DOHH2 (cell line): Measurements from ENCODE around the gene LSS.

Experiments used
- EZH2phosphoT487 ChIP-seq: fragments of 200-600 bp; sonication (generic); IDR thresholded peaks from 2 replicates; pipeline ENCODE4 v1.6.1; 2017; ENCODE audit warnings: borderline replicate concordance, mild to moderate bottlenecking, antibody characterized with exemption, low read length, moderate library complexity, mixed read lengths
- TF ChIP-seq, protein P1 (sequence below): fragments of 200-600 bp; sonication (generic); IDR thresholded peaks from one replicate; pipeline ENCODE4 v1.5.1; 2014; ENCODE audit warnings: antibody characterized with exemption, mild to moderate bottlenecking, low read depth, low read length; ENCODE audit not compliant: poor library complexity, severe bottlenecking

DNA sequence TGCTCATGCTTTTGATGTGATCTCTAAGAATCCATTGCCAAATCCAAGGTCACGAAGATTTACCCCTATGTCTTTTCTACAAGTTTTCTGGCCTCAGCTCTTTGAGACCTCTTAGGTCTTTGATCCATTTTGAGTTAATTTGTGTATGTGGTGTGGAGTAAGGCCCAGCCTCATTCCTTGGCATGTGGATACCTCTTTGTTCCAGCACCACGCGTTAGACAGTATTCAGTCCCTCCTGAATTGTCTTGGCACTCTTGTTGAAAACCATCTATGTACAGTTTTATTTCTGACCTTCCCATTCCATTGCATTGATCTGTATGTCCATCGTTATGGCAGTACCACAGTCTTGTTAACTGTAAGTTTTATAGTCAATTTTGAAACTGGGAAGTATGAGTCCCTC is 65.2 kb downstream of the LSS start:
- TF ChIP-seq, protein P1, sequence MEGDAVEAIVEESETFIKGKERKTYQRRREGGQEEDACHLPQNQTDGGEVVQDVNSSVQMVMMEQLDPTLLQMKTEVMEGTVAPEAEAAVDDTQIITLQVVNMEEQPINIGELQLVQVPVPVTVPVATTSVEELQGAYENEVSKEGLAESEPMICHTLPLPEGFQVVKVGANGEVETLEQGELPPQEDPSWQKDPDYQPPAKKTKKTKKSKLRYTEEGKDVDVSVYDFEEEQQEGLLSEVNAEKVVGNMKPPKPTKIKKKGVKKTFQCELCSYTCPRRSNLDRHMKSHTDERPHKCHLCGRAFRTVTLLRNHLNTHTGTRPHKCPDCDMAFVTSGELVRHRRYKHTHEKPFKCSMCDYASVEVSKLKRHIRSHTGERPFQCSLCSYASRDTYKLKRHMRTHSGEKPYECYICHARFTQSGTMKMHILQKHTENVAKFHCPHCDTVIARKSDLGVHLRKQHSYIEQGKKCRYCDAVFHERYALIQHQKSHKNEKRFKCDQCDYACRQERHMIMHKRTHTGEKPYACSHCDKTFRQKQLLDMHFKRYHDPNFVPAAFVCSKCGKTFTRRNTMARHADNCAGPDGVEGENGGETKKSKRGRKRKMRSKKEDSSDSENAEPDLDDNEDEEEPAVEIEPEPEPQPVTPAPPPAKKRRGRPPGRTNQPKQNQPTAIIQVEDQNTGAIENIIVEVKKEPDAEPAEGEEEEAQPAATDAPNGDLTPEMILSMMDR: no peak
- TF ChIP-seq EZH2phosphoT487: no peak
